Cardiac fibroblast (primary cell): Measurements from ENCODE around the gene FGFR3.
A peak's percentile ranks its signal among the peaks of the same experiment; 100 is the strongest.

ENCODE experiments used
- DNase-seq, 2 donors: peaks; one replicate each; pipeline versions ENCODE4 v3.0.0 to v3.0.0-alpha.2; 2010; ENCODE audit warnings: low read depth in 2 of 2
- H3K4me3 ChIP-seq, 2 donors: replicated peaks in 1 of 2; 1 replicate in 1 of 2; 2 replicates in 1 of 2; pipeline ENCODE4 v1.5.1; 2011; ENCODE audit warnings: low read depth in 2 of 2, low read length in 2 of 2, mild to moderate bottlenecking in 2 of 2, moderate library complexity in 1 of 2
- TF ChIP-seq, protein P1 (sequence below): IDR thresholded peaks from one replicate; pipeline ENCODE4 v1.5.1; 2011; ENCODE audit warnings: low read depth, mild to moderate bottlenecking, low read length, inconsistent platforms

FGFR3 gene

DNA sequence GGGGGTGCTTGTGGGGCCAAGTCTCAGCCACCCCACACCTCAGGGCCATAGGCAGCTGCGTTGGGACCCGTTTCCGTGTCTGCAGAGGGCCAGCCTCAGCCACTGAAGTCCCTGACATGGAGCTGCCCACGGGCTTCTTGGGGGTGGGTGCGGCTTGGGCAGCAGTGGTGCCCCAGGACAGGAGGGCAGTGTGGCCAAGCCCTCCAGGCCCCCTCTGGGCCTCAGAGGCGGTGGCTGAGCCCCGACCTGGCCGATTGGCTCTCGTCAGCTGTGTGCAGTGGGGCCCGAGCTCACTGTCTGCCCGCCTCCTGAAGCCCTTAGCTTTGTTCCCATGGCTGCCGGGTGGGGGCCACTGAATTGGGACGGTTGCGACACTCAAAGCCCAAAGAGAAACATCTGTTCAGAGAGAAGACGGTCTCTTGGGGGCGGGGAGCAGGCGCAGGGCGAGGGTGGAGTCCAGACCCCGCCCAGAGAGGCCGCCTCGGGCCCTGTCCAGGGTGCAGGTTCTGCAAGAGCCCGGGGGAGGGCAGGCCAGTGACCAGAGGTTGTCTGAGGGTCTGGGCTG lies 9.1 kb downstream of the FGFR3 start:
- DNase-seq = peak; percentile 33 to 35
- TF ChIP-seq, protein P1, sequence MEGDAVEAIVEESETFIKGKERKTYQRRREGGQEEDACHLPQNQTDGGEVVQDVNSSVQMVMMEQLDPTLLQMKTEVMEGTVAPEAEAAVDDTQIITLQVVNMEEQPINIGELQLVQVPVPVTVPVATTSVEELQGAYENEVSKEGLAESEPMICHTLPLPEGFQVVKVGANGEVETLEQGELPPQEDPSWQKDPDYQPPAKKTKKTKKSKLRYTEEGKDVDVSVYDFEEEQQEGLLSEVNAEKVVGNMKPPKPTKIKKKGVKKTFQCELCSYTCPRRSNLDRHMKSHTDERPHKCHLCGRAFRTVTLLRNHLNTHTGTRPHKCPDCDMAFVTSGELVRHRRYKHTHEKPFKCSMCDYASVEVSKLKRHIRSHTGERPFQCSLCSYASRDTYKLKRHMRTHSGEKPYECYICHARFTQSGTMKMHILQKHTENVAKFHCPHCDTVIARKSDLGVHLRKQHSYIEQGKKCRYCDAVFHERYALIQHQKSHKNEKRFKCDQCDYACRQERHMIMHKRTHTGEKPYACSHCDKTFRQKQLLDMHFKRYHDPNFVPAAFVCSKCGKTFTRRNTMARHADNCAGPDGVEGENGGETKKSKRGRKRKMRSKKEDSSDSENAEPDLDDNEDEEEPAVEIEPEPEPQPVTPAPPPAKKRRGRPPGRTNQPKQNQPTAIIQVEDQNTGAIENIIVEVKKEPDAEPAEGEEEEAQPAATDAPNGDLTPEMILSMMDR = no peak
- no peak overlapping the region for H3K4me3 ChIP-seq

DNA sequence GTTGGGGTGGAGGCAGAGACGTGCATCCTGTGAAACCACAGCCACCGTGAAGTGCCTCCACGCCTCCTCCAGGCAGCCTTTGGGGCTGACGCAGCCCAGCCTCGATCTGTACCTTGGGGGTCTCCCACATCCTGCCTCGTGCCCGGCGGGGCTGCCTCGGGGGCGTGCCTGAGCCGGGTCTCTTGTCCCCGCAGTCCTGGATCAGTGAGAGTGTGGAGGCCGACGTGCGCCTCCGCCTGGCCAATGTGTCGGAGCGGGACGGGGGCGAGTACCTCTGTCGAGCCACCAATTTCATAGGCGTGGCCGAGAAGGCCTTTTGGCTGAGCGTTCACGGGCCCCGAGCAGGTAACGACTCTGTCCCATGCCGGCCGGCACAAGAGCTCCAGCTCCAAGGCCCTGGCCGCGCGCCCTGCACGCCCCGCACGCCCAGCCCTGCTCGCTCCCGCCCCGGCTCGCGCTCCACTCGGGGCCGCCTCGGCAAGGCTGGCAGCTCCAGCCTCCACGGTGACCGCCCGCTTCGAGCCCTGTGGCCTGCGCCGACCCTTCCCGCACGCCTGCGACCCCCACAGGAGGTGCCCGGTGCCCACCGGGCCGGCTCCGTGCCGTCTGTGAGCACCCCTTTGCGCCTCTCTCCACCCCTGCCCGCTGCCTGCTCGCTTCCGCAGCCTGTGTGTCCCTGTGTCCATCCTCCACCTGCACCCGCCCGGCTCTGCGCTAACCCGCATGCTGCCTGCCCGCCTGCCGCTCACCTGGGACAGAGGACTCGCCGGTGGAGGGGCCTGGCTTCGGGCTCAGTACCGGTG lies 9.8 kb downstream of the FGFR3 start:
- TF ChIP-seq, protein P1 = no peak

DNA sequence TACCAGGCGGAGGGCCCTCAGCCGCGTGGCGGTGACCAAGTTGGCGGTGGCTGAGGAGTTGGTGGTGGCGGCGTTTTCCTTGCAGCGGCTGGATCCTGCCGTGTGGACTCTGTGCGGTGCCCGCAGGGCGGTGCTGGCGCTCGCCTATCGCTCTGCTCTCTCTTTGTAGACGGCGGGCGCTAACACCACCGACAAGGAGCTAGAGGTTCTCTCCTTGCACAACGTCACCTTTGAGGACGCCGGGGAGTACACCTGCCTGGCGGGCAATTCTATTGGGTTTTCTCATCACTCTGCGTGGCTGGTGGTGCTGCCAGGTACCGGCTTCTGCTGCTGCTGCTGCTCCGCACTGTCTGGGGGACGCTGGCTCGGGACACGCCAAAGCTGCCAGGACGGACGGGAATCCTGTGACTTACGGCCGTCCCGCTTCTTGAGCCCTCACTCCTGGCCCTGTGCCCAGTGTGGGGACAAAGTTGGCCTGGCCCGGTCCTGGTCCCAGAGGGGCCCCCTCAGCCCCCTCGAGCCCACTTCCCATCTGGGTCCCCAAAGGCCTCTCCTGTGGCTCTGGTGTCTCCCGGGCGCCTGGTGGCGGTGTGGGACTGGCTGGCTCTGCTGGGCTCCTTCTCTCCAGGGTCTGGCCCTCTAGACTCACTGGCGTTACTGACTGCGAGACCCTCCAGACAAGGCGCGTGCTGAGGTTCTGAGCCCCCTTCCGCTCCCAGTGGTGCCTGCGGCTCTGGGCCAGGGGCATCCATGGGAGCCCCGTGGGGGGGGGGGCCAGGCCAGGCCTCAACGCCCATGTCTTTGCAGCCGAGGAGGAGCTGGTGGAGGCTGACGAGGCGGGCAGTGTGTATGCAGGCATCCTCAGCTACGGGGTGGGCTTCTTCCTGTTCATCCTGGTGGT lies 10.7 kb downstream of the FGFR3 start:
- TF ChIP-seq, protein P1 = no peak
- DNase-seq = no peak

More for the DNA sequence above, 9.8 kb downstream of the FGFR3 start:
- H3K4me3 ChIP-seq = no peak overlapping the region
- no peak for DNase-seq

GRCh38 chr4:1804638-1805492 lies 11.8 kb downstream of the FGFR3 start:
- DNase-seq = no peak
- TF ChIP-seq, protein P1 = no peak
- H3K4me3 ChIP-seq = no peak overlapping the region

More for the DNA sequence above, 10.7 kb downstream of the FGFR3 start:
- no peak overlapping the region for H3K4me3 ChIP-seq

DNA sequence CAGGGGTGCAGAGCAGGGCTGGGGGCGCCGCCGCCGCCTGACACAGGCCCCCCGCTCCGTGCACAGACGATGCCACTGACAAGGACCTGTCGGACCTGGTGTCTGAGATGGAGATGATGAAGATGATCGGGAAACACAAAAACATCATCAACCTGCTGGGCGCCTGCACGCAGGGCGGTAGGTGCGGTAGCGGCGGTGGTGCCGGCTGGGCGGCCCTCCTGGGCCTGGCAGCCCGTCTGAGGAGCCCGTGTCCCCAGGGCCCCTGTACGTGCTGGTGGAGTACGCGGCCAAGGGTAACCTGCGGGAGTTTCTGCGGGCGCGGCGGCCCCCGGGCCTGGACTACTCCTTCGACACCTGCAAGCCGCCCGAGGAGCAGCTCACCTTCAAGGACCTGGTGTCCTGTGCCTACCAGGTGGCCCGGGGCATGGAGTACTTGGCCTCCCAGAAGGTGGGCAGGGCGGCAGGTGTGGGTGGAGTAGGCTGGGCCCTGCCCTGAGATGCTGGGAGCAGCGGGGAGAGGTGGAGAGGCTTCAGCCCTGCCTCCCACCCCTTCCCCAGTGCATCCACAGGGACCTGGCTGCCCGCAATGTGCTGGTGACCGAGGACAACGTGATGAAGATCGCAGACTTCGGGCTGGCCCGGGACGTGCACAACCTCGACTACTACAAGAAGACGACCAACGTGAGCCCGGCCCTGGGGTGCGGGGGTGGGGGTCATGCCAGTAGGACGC lies 12.6 kb downstream of the FGFR3 start:
- no peak for DNase-seq
- no peak overlapping the region for H3K4me3 ChIP-seq
- TF ChIP-seq, protein P1 = no peak
